Endothelial cell (in vitro differentiated cells): ENCODE results near the gene MAML1. TPM values are rescaled to one million over a fixed set of nuclear protein-coding genes. Genes with fewer than 3 reads are reported as not detected.

Experiments used
- DNase-seq: peaks from one replicate; pipeline ENCODE4 v3.0.0; 2021; ENCODE audit warnings: low spot score
- H3K27ac Mint-ChIP-seq: one replicate; pipeline ENCODE4 v1.8.0; 2021; ENCODE audit warnings: mixed read lengths, inconsistent platforms; ENCODE audit not compliant: unreplicated experiment
- H3K27me3 Mint-ChIP-seq: one replicate; pipeline ENCODE4 v1.8.0; 2021; ENCODE audit warnings: mild to moderate bottlenecking, moderate library complexity, mixed read lengths, inconsistent platforms; ENCODE audit not compliant: unreplicated experiment
- H3K36me3 Mint-ChIP-seq: one replicate; pipeline ENCODE4 v1.8.0; 2021; ENCODE audit warnings: mild to moderate bottlenecking, low read depth, mixed read lengths, inconsistent platforms; ENCODE audit not compliant: unreplicated experiment
- H3K4me1 Mint-ChIP-seq: one replicate; pipeline ENCODE4 v1.8.0; 2021; ENCODE audit warnings: mild to moderate bottlenecking, mixed read lengths, inconsistent platforms; ENCODE audit not compliant: unreplicated experiment
- H3K4me3 Mint-ChIP-seq: one replicate; pipeline ENCODE4 v1.8.0; 2021; ENCODE audit warnings: mild to moderate bottlenecking, mixed read lengths, inconsistent platforms; ENCODE audit not compliant: unreplicated experiment
- H3K9me3 Mint-ChIP-seq: one replicate; pipeline ENCODE4 v1.8.0; 2021; ENCODE audit warnings: mixed read lengths, inconsistent platforms; ENCODE audit not compliant: unreplicated experiment
- CTCF ChIP-seq: fragments of 200-600 bp; sonication (generic); IDR thresholded peaks from one replicate; pipeline ENCODE4 v1.5.0; 2021; ENCODE audit warnings: antibody characterized with exemption; ENCODE audit not compliant: unreplicated experiment
- total RNA-seq: library from RNA; stranded (reverse); fragmentation: NEBNext Ultra II Directional; extraction: Animal tissue kit (Norgen Biotek cat#: 25700); gene quantifications from one replicate; pipeline ENCODE4 v1.2.1, GENCODE V29; 2021; ENCODE audit not compliant: unreplicated experiment

The MAML1 gene
- total RNA-seq, 1 donor from 2014 or later, result 30.0 TPM

GRCh38 chr5:179729727-179730126 is 2.9 kb upstream of the MAML1 start:
- peaks cover 2% of the 10 kb centered on the region for H3K27me3 Mint-ChIP-seq
- H3K4me3 Mint-ChIP-seq, result no peak overlapping the region
- H3K27ac Mint-ChIP-seq, result no peak overlapping the region
- peaks cover 24% of the 10 kb centered on the region for H3K4me1 Mint-ChIP-seq
- H3K36me3 Mint-ChIP-seq, result peaks cover 18% of the 10 kb centered on the region
- no peak for DNase-seq
- no peaks in the 10 kb centered on the region for H3K9me3 Mint-ChIP-seq
- no peak for TF ChIP-seq CTCF

DNA sequence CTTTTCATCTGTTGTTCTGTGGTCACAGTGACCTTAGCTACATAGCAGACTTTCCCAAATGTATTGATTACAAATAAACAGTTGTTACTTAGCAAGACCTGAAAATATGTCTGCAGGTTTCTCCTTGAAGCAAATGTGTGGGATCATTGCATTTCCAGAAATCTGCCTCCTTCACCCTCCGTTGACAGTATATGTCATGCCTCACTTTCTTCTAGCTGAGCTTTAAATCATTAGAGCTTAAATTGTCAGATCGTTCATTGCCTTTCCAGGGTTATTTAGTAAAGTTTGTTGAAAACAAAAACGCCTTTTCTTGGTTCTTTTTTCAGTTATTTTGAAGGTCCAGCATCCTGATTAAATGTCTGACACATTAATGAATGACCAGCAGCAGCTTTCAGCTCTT is 2.3 kb upstream of the MAML1 start:
- H3K27ac Mint-ChIP-seq, result no peak overlapping the region
- H3K36me3 Mint-ChIP-seq, result peaks cover 18% of the 10 kb centered on the region

DNA sequence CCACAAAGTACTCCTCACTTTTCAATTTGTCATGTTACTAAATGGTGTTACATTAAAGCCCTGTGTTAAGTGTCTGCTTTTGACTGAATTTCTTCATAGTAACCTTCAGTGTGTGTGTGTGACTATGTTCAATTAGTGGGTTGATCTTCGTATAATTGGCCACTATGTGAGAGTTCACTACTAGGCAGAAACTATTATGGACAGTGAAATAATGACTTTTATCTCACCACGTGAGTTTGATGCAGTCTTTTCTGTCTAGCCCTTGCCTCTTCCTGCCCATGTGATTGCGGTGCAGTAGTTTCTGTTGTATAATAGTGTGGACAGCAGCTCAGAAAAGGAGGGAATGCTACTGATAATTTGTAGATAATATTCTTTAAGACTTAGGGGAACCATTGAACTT is 1.8 kb upstream of the MAML1 start:
- peaks cover 2% of the 10 kb centered on the region for H3K27me3 Mint-ChIP-seq
- no peaks in the 10 kb centered on the region for H3K9me3 Mint-ChIP-seq
- no peak for DNase-seq
- TF ChIP-seq CTCF, result no peak
- H3K27ac Mint-ChIP-seq, result peak overlapping the region; percentile 53
- peaks cover 26% of the 10 kb centered on the region for H3K4me1 Mint-ChIP-seq
- H3K4me3 Mint-ChIP-seq, result no peak overlapping the region
- peaks cover 18% of the 10 kb centered on the region for H3K36me3 Mint-ChIP-seq

More for the DNA sequence above, 2.3 kb upstream of the MAML1 start:
- H3K4me3 Mint-ChIP-seq, result no peak overlapping the region
- no peaks in the 10 kb centered on the region for H3K9me3 Mint-ChIP-seq
- H3K4me1 Mint-ChIP-seq, result peaks cover 26% of the 10 kb centered on the region
- TF ChIP-seq CTCF, result no peak
- peaks cover 2% of the 10 kb centered on the region for H3K27me3 Mint-ChIP-seq
- DNase-seq, result no peak

DNA sequence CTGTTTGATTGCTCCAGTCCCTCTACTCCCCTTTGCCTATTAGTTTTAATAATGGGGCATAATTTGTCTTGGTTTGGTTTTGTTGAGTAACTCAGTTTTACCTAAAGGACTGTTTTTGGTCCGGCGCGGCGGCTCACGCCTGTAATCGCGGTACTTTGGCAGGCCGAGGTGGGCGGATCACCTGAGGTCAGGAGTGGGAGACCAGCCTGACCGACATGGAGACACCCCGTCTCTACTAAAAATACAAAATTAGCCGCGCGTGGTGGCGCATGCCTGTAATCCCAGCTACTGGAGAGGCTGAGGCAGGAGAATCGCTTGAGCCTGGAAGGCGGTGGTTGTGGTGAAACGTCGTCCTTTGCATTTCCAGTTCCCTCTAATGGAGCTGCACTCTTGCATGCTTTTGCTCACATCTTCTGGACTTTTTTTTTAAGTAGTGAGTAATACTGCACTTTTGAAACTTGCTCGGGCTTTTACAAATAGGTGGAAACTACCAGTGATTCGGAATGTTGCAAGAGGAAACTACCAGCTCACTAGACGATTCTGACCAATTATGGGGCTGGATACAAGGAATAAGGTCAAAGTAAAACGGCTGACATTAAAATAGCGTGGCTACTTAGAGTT is 721 bp upstream of the MAML1 start:
- Mint-ChIP-seq H3K27ac (peak overlapping the region; percentile 90), H3K9me3 (no peaks in the 10 kb centered on the region), H3K27me3 (peaks cover 2% of the 10 kb centered on the region), H3K36me3 (peaks cover 12% of the 10 kb centered on the region), H3K4me3 (peak overlapping the region; percentile 86), H3K4me1 (peaks cover 26% of the 10 kb centered on the region)
- TF ChIP-seq CTCF, result no peak
- peak; percentile 6 for DNase-seq

GRCh38 chr5:179732918-179733771 is 523 bp downstream of the MAML1 start:
- H3K27ac Mint-ChIP-seq, result peak overlapping the region; percentile 88
- peak overlapping the region; percentile 98 for H3K4me3 Mint-ChIP-seq
- peaks cover 6% of the 10 kb centered on the region for H3K36me3 Mint-ChIP-seq
- no peak for TF ChIP-seq CTCF
- no peaks in the 10 kb centered on the region for H3K9me3 Mint-ChIP-seq
- peaks cover 30% of the 10 kb centered on the region for H3K4me1 Mint-ChIP-seq
- peak; percentile 47 for DNase-seq
- peaks cover 2% of the 10 kb centered on the region for H3K27me3 Mint-ChIP-seq
